ENCODE results near the gene GPR89B. TPM values are rescaled to one million over a fixed set of nuclear protein-coding genes. Genes with fewer than 3 reads are reported as not detected.
"Not testable (repeated sequence)": the region's sequence is repeated elsewhere in the genome, so short reads cannot be mapped to it uniquely, and the experiment has no call there.

Gene GPR89B
- total RNA-seq, 1 donor from 2014 or later = 13.5 TPM

GRCh38 chr1:147964575-147964974 lies 36.4 kb downstream of the GPR89B start:
- H3K27me3 Mint-ChIP-seq (ENCODE audit: unreplicated experiment); H3K4me1 Mint-ChIP-seq (ENCODE audit: unreplicated experiment); DNase-seq (ENCODE audit: low spot score); H3K27ac Mint-ChIP-seq (ENCODE audit: unreplicated experiment); H3K9me3 Mint-ChIP-seq (ENCODE audit: unreplicated experiment); H3K36me3 Mint-ChIP-seq (ENCODE audit: low read depth, unreplicated experiment); H3K4me3 Mint-ChIP-seq (ENCODE audit: unreplicated experiment): not testable (repeated sequence)

DNA sequence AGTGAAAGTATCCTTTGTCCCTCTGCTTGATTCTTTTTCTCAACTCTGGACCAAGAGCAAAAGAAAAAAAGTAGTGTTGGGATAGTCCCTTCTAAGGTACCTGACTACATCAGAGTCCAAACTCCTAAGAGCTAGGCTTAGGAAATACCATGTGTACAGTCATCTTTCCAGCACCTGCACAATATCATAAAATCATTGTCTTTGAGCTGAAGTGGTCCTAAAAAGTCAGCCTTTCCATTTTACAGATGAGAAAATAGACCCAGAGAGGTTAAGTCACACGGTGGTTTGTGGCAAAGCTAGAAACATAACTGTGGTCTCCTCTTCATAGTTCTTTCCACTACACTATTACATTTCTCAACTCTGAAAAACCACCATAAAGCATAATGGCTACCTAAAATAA lies 38.4 kb downstream of the GPR89B start:
- H3K27me3 Mint-ChIP-seq (ENCODE audit: unreplicated experiment); H3K4me1 Mint-ChIP-seq (ENCODE audit: unreplicated experiment); H3K9me3 Mint-ChIP-seq (ENCODE audit: unreplicated experiment); H3K27ac Mint-ChIP-seq (ENCODE audit: unreplicated experiment); H3K36me3 Mint-ChIP-seq (ENCODE audit: low read depth, unreplicated experiment); H3K4me3 Mint-ChIP-seq (ENCODE audit: unreplicated experiment); DNase-seq (ENCODE audit: low spot score): not testable (repeated sequence)

GRCh38 chr1:147978896-147979651 lies 50.9 kb downstream of the GPR89B start:
- not testable (repeated sequence) for H3K9me3 Mint-ChIP-seq (ENCODE audit: unreplicated experiment); H3K4me1 Mint-ChIP-seq (ENCODE audit: unreplicated experiment); DNase-seq (ENCODE audit: low spot score); H3K4me3 Mint-ChIP-seq (ENCODE audit: unreplicated experiment); H3K27me3 Mint-ChIP-seq (ENCODE audit: unreplicated experiment); H3K36me3 Mint-ChIP-seq (ENCODE audit: low read depth, unreplicated experiment); H3K27ac Mint-ChIP-seq (ENCODE audit: unreplicated experiment)

- not testable (repeated sequence) for H3K27ac Mint-ChIP-seq (ENCODE audit: unreplicated experiment); DNase-seq (ENCODE audit: low spot score); H3K4me1 Mint-ChIP-seq (ENCODE audit: unreplicated experiment); H3K4me3 Mint-ChIP-seq (ENCODE audit: unreplicated experiment); H3K9me3 Mint-ChIP-seq (ENCODE audit: unreplicated experiment); H3K36me3 Mint-ChIP-seq (ENCODE audit: low read depth, unreplicated experiment); H3K27me3 Mint-ChIP-seq (ENCODE audit: unreplicated experiment)
These were observed 57.2 kb downstream of the GPR89B start for GRCh38 chr1:147985374-147985773.

DNA sequence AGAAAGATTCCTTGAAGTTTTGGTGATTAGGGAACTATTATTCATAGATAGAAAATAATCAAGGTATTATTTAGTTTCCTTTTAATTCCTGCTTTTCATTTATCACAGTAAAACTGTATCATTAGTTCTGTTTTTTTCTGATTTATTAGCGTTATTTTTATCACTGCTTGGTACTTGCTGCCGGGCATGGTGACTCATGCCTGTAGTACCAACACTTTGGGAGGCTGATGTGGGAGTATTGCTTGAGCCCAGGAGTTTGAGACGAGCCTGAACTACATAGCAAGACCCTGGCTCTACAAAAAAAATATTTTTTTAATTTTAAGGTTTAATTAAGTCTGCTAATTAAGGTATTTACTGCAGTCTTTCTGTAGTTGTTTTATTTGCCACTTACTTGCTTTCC lies 59.7 kb downstream of the GPR89B start:
- not testable (repeated sequence) for DNase-seq (ENCODE audit: low spot score); H3K9me3 Mint-ChIP-seq (ENCODE audit: unreplicated experiment); H3K36me3 Mint-ChIP-seq (ENCODE audit: low read depth, unreplicated experiment); H3K4me1 Mint-ChIP-seq (ENCODE audit: unreplicated experiment); H3K4me3 Mint-ChIP-seq (ENCODE audit: unreplicated experiment); H3K27me3 Mint-ChIP-seq (ENCODE audit: unreplicated experiment); H3K27ac Mint-ChIP-seq (ENCODE audit: unreplicated experiment)

GRCh38 chr1:147992916-147993315 lies 64.7 kb downstream of the GPR89B start:
- H3K4me1 Mint-ChIP-seq (ENCODE audit: unreplicated experiment); H3K27ac Mint-ChIP-seq (ENCODE audit: unreplicated experiment); H3K27me3 Mint-ChIP-seq (ENCODE audit: unreplicated experiment); DNase-seq (ENCODE audit: low spot score); H3K36me3 Mint-ChIP-seq (ENCODE audit: low read depth, unreplicated experiment); H3K9me3 Mint-ChIP-seq (ENCODE audit: unreplicated experiment); H3K4me3 Mint-ChIP-seq (ENCODE audit: unreplicated experiment): not testable (repeated sequence)

DNA sequence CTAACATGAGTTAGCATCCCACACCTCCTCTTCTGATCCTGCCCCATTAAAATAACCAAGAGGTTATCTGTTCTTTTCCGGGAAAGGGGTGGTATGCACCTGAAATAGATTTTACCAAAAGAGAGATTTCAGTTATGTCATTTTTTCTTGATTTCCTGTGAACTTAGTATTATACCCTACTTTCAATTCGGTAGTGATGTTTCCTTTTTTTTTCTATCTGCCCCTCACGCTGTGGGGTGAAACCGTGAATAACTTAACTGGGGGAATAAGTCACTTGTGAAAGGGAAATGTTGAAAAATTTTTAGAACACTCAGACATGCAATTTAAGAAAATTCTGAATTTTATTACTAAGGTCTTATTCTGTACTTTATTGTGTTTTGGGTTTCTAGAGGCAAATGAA lies 65.2 kb downstream of the GPR89B start:
- not testable (repeated sequence) for H3K36me3 Mint-ChIP-seq (ENCODE audit: low read depth, unreplicated experiment); H3K27ac Mint-ChIP-seq (ENCODE audit: unreplicated experiment); H3K9me3 Mint-ChIP-seq (ENCODE audit: unreplicated experiment); H3K4me3 Mint-ChIP-seq (ENCODE audit: unreplicated experiment); H3K27me3 Mint-ChIP-seq (ENCODE audit: unreplicated experiment); H3K4me1 Mint-ChIP-seq (ENCODE audit: unreplicated experiment); DNase-seq (ENCODE audit: low spot score)

GRCh38 chr1:147993825-147994615 lies 65.8 kb downstream of the GPR89B start:
- H3K4me3 Mint-ChIP-seq (ENCODE audit: unreplicated experiment); H3K27ac Mint-ChIP-seq (ENCODE audit: unreplicated experiment); H3K27me3 Mint-ChIP-seq (ENCODE audit: unreplicated experiment); H3K36me3 Mint-ChIP-seq (ENCODE audit: low read depth, unreplicated experiment); DNase-seq (ENCODE audit: low spot score); H3K4me1 Mint-ChIP-seq (ENCODE audit: unreplicated experiment); H3K9me3 Mint-ChIP-seq (ENCODE audit: unreplicated experiment): not testable (repeated sequence)

- not testable (repeated sequence) for H3K27ac Mint-ChIP-seq (ENCODE audit: unreplicated experiment); DNase-seq (ENCODE audit: low spot score); H3K27me3 Mint-ChIP-seq (ENCODE audit: unreplicated experiment); H3K9me3 Mint-ChIP-seq (ENCODE audit: unreplicated experiment); H3K36me3 Mint-ChIP-seq (ENCODE audit: low read depth, unreplicated experiment); H3K4me1 Mint-ChIP-seq (ENCODE audit: unreplicated experiment); H3K4me3 Mint-ChIP-seq (ENCODE audit: unreplicated experiment)
These were observed 67.9 kb downstream of the GPR89B start for GRCh38 chr1:147996088-147996487.

DNA sequence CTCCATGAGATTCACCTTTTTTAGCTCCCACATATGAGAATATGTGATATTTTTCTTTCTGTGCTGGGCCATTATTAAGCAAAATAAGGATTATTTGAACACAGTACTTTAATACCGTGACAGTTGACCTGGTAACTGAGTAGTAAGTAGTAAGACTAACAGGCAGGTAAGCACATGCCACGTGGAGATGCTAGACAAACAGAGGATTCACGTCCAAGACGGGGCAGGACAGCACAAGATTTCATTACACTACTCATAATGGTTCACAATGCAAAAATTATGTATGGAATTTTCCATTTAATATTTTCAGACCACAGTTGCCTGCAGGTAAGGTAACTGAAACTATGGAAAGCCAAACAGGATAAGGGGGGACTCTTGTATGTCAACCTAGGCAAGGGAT lies 79.5 kb downstream of the GPR89B start:
- H3K27ac Mint-ChIP-seq (ENCODE audit: unreplicated experiment); H3K9me3 Mint-ChIP-seq (ENCODE audit: unreplicated experiment); H3K27me3 Mint-ChIP-seq (ENCODE audit: unreplicated experiment); H3K4me3 Mint-ChIP-seq (ENCODE audit: unreplicated experiment); H3K36me3 Mint-ChIP-seq (ENCODE audit: low read depth, unreplicated experiment); DNase-seq (ENCODE audit: low spot score): not testable (repeated sequence)
- peaks cover 22% of the 10 kb centered on the region for H3K4me1 Mint-ChIP-seq (ENCODE audit: unreplicated experiment)
